GM12864 (cell line): ENCODE results near the gene CENPO.

ENCODE experiments used
- DNase-seq: peaks from one replicate; pipeline ENCODE4 v3.0.0-alpha.2; 2011; ENCODE audit warnings: low read depth
- H3K4me3 ChIP-seq: 2 replicates; pipeline ENCODE4 v1.5.1; 2011; ENCODE audit warnings: mild to moderate bottlenecking, low read depth, low read length, control low read depth
- TF ChIP-seq, protein P1 (sequence below): IDR thresholded peaks from 2 replicates; pipeline ENCODE4 v1.5.1; 2011; ENCODE audit warnings: low read depth, mild to moderate bottlenecking, moderate library complexity, low read length, control low read depth, inconsistent platforms; ENCODE audit errors: missing control alignments

The CENPO gene

GRCh38 chr2:24806661-24807036 is 13.4 kb downstream of the CENPO start:
- TF ChIP-seq, protein P1, sequence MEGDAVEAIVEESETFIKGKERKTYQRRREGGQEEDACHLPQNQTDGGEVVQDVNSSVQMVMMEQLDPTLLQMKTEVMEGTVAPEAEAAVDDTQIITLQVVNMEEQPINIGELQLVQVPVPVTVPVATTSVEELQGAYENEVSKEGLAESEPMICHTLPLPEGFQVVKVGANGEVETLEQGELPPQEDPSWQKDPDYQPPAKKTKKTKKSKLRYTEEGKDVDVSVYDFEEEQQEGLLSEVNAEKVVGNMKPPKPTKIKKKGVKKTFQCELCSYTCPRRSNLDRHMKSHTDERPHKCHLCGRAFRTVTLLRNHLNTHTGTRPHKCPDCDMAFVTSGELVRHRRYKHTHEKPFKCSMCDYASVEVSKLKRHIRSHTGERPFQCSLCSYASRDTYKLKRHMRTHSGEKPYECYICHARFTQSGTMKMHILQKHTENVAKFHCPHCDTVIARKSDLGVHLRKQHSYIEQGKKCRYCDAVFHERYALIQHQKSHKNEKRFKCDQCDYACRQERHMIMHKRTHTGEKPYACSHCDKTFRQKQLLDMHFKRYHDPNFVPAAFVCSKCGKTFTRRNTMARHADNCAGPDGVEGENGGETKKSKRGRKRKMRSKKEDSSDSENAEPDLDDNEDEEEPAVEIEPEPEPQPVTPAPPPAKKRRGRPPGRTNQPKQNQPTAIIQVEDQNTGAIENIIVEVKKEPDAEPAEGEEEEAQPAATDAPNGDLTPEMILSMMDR: no peak
- H3K4me3 ChIP-seq: no peak overlapping the region
- no peak for DNase-seq

DNA sequence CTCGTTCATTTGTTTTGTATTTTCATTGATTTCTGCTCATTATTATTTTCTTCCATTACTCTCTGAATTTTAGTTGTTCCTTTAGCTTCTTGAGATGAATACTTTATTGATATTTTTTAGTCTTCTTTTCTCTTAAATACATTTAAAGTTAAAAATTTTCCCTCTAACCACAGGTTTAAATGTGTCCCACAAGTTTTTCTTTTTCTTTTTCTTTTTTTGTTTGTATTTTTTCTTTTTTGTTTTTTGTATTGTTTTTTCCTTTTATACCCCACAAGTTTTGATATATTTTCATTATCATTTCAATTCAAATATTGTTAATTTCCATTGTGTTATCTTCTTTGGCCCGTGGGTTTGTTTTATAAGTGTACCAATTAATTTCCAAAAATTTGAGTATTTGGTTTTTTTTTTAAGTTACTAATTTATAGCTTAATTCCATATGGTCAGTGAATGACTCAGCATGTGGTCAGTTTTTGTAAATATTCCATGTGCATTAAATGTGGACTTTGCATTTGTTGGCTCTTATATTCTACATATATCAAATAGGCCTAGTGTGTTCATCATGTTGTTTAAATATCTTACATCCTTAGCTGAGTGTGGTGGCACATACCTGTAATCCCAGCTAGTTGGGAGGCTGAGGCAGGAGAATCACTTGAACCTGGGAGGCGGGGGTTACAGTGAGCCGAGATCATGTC is 16.2 kb downstream of the CENPO start:
- no peak overlapping the region for H3K4me3 ChIP-seq
- DNase-seq: no peak
- TF ChIP-seq, protein P1: no peak

GRCh38 chr2:24813691-24814137 is 20.5 kb downstream of the CENPO start:
- no peak overlapping the region for H3K4me3 ChIP-seq
- no peak for DNase-seq
- TF ChIP-seq, protein P1: no peak

DNA sequence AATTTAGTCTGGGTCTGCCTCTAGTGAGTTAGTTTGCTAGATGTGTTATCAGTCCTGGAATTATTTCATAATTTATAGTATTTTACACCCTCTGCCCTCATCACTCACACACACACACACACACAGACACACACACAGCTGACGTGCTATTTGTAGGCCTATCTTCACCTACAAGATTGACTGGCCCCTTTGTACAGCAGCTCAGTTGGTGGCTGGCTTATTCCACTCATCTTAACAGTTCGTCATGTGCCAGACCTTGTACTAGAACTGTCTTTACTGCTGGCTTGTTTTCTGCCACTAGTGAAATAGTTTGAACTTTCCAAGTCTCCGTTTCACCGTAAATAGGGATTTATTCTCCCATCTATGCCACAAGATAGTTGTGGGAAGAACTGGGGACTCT is 21.3 kb downstream of the CENPO start:
- TF ChIP-seq, protein P1: no peak
- DNase-seq: no peak
- no peak overlapping the region for H3K4me3 ChIP-seq

- no peak for DNase-seq
- no peak overlapping the region for H3K4me3 ChIP-seq
- TF ChIP-seq, protein P1: no peak
Observed at GRCh38 chr2:24815171-24815570, 21.9 kb downstream of the CENPO start.

DNA sequence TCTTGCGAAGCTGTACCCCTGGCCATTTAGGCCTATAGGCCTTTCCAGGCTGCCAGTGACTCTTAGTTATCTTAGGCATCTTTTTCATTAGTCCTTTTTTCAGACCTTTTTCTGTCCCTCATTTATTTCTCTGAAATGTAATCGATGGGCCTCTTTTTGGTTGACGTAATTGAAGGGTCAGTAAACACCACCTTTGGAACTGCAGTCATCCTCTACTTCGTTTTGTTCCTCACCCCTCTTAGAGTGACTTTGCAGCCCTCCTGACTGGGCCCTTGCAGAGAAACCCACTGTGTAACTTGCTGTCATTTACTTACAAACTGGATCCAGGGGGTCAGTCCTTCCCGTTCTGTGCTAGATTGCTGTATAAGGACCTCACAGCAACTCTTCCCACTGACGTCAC is 23.2 kb downstream of the CENPO start:
- TF ChIP-seq, protein P1: no peak
- H3K4me3 ChIP-seq: no peak overlapping the region
- no peak for DNase-seq

DNA sequence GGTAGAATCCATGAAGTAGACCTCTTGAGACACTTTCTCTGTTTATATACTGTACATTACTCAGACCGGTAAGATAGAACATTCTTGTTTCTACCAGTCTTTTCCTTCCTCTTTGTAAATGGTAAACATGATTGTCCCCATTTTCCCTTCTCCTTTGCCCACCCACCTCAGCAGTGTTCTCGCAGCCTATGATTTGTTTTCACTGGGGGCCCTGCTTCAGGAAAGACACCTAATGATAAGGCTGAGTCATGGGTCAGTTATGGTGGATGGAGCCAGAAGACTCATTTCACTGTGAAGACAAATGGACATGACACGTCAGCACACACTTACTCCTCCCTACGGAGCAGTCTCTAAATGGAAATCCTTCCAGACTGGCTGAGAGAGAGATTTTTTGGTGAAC is 23.7 kb downstream of the CENPO start:
- DNase-seq: no peak
- TF ChIP-seq, protein P1: no peak
- no peak overlapping the region for H3K4me3 ChIP-seq
